HG03457 (cell line): Measurements from ENCODE around the gene ZNF223.
A peak's percentile ranks its signal among the peaks of the same experiment; 100 is the strongest.

Experiments used
- ATAC-seq: cut with Tn5 transposase; IDR thresholded peaks from one replicate; pipeline ENCODE4 v1.9.1; 2021; ENCODE audit warnings: moderate number of reproducible peaks; ENCODE audit not compliant: unreplicated experiment

ZNF223 gene

GRCh38 chr19:44051650-44052402, at the start of gene ZNF223:
ZNF223 (plus strand) TSS chr19:44052036; CDS start chr19:44055177, 3,141 bp downstream.
- ATAC-seq, result peak; percentile 54

- ATAC-seq, result no peak
These were observed 49.6 kb upstream of the ZNF223 start for GRCh38 chr19:44002212-44002565.

DNA sequence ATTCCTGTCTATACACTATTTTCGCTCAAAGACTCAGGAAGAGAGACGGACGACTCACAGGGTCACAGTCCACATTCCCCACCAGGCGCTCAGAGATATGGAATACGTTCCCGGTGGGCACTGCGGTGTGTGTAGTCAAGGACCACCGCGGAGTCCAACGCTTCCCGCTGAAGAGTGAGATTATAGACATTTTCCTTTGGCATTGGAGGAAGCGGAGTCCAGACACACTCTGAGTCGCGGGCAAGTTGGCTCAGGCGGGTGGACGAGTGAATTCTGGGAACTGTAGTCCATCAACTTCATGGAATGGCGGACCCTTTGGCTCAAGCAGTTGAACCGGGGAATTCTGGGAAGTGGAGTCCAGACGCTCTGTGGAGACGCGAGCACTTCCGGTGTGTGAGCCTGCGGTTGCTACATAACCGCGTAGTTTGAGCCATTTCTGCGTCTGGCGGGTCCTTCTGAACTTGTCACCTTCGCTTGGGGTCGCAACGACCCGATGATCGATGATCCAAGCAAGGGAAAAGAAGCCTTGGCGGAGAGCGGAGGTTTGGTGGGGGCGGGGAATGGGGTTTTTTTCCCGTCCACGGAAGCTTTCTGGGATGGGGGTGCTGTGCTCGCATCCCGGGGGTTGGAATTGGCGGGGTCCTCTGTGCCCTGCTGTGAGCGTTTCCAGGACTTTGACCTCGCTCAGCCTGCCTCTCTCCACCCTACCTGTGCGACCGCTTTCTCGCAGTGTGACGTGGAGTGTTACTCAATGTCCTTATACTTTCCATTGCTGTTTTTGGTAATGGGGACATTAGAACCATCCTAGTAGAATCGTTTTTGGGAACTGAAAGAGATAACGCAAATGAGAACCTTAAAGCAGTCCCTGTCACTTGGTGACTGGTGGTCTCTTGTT, 49.0 kb upstream of the ZNF223 start, which contains the start of gene ZNF230:
Gene ZNF230 (plus strand): TSS at position 392 of the 895 bp plus-strand sequence. CDS start 4,122 bp downstream, outside the sequence.
- peak; percentile 89 for ATAC-seq

- no peak for ATAC-seq
These were observed 48.3 kb upstream of the ZNF223 start for GRCh38 chr19:44003461-44004009.

DNA sequence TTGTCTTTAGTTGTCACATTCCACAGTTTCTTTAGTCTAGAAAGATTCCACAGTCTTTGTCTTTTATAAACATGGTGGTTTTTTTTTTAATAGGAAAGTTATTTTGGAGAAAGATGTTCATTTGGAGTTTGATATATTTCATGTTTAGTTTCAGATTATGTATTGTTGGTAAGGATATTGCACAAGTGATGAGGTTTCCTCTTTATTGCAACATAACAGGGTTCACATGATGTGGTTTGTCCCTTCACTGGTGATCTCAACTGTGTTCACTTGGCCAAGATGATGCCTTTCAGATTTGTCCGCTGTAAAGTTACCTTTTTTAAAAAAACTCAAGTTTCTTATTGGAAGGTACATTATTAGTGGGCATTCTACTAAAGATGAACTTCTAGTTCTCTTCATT, 45.9 kb upstream of the ZNF223 start:
- ATAC-seq, result no peak

DNA sequence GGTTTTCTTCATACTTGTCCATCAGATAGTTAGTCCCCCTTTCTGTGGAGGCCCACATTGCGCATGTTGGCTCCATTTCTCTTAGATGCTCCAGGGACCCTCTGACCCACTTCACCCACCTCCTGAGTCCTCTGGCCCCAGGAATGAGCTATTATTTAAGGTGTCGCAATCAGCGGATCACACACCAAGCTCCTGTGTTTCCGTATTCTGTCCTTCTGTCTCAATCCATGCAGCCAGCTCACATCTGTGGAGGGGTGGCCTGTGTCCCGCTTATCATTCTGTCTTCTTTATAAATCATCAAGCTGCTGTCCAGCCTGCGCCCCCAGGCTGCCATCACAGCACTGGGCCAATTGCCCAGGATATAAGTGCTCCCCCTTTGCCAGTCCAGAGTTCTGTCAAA, 44.4 kb upstream of the ZNF223 start:
- ATAC-seq, result no peak

DNA sequence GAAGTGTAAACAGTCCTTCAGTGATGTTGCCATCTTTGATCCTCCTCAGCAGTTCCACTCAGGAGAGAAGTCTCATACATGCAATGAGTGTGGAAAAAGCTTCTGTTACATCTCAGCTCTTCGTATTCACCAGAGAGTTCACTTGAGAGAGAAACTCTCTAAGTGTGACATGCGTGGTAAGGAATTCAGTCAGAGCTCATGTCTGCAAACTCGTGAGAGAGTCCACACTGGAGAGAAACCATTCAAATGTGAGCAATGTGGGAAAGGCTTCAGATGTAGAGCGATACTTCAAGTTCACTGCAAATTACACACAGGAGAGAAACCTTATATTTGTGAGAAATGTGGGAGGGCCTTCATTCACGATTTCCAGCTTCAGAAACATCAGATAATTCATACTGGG, 41.4 kb upstream of the ZNF223 start:
- ATAC-seq, result no peak

- ATAC-seq, result no peak
These were observed 32.3 kb upstream of the ZNF223 start for GRCh38 chr19:44019498-44019897.

- ATAC-seq, result no peak
These were observed 30.6 kb upstream of the ZNF223 start for GRCh38 chr19:44021221-44021620.

DNA sequence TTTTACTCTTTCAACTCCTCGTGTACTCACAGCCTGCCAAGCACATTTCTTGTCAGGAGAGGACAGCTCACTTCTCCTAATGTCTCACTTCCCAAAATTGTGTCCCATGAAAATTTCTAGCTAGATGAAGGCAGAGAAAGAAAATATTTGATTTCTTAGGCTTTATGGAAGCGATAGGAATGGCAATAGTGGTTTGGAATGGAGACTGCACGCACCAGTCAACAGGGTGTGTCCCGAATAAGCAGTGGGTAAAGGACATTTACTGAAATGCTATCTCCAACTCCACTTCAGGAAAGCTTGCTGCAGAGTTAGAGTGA, 27.0 kb upstream of the ZNF223 start:
- no peak for ATAC-seq

DNA sequence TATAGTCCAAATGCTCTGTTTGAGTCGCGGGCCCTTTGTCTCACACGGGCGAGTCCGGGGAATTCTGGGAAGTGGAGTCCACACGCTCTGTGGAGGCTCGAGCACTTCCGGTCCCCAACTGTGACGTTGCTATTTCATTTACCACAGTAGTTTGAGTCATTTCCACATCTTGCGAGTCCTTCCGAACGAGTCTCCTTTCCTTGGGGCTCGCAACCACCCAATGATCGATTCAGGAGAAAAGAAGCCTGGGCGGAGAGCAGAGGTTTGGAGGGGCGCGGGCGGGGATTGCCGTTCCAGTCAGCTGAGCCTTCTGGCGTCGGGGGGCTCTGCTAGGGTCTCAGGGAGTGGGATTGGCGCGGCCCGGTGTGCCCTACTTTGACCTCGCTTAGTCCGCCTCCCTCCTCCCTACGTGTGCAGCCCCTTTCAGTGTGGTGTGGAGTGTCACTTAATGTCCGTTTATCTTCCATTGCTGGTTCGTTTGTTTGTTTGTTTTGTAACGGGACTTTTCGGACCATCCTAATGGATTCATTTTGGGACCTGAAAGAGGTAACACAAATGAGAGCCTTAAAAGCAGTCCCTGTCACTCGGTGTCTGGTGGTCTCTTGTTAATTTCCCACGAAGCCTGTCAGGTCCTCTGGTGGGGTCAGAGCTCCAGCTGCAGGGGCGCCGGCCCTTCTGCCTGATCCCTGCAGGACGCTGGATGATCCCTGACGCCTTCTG, 26.5 kb upstream of the ZNF223 start, which contains the start of gene ZNF222:
Gene ZNF222 (plus strand): TSS at position 163 of the 720 bp plus-strand sequence. CDS start 58 bp downstream, at position 221.
- ATAC-seq, result peak; percentile 89

DNA sequence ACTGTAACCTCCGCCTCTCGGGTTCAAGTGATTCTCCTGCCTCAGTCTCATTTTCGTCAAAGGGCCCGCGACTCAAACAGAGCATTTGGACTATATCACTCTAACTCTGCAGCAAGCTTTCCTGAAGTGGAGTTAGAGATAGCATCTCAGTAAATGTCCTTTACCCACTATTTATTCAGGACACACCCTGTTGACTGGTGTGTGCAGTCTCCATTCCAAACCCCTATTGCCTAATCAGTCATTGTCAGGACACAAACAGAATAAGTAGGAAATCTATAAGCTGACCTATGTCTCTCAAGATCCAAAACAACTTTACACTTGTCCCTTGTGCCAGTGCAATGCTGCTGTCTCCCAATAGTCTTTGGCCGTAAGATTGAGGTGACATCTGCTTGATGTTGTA, 25.2 kb upstream of the ZNF223 start:
- no peak for ATAC-seq

- ATAC-seq, result no peak
These were observed 19.7 kb upstream of the ZNF223 start for GRCh38 chr19:44032001-44032610.

- ATAC-seq, result no peak
These were observed 9.7 kb upstream of the ZNF223 start for GRCh38 chr19:44042147-44042546.

DNA sequence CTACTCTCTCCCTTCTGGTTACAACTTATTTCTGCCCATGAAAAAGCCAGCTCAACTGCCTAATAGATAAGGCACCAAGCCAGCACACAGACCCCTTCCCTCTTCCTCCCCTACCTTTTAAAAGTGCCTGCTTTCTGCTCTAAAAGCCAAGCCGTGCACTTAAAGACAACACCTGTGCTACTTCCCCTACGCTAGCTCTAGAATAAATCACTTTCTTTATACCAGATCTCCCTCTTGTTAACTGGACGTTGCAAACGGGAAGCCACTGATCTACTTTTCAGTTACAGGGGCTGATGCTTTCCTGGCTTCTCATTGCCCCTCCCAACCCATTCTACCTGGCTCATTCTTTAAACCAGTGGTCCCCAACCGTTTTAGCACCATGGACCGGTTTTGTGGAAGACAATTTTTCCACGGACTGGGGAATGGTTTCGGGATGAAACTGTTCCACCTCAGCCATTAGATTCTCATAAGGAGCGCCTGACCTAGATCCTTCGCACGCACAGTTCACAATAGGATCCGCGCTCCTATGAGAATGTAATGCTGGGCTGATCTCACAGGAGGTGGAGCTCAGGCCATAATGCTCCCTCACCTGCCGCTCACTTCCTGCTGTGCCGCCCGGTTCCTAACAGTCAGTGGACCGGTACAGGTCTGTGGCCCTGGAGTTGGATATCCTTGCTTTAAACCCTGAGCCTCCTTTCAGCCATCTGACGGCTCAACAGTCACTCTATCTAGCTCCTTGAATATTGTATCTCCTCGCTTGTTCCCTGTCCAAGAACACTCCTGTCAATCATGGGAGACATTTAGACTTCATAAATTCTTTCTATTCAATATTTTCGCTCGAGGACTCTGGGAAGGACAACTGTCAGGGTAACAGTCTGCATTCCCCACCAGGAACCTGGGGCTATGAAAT, 841 bp upstream of the ZNF223 start:
- ATAC-seq, result peak; percentile 19

GRCh38 chr19:44055870-44056269, 4.0 kb downstream of the ZNF223 start:
- no peak for ATAC-seq

DNA sequence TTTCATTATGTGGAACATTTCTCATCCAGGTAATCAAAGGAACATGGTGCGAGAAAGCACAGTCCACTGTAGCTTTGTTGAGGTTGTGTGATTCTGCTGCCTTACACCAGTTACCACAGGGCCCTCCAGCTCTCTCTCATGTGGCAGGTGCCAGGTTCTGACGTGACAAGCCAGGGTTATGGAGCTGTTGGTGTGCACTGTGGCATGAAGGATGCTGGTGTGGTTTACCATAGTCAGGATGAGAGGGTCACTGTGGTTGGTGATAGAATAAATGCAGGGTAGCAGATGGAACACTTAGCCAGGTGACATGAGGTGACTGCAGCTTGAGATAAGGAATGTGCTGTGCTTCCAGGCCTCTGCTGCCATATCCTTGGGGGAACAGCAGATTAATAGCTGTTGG, 7.4 kb downstream of the ZNF223 start:
- ATAC-seq, result no peak

DNA sequence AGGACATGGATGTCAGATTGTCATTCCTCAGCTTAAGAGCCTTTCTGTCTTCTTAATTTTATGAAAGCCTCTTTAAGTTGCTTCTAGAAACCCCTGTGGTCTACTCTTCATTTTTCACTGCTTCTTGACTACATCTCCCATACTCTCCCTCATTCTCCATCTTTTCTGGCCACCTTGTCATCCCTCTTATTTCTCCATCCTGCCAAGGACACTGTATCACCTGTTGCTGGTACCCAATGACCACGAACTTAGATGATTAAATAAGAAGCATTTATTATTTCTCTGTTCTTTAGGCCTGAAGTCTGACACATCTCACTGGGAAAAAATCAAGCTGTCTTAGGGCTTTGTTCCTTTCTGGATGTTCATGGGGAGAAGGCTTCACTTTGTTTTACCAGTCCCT, 9.2 kb downstream of the ZNF223 start:
- ATAC-seq, result no peak

DNA sequence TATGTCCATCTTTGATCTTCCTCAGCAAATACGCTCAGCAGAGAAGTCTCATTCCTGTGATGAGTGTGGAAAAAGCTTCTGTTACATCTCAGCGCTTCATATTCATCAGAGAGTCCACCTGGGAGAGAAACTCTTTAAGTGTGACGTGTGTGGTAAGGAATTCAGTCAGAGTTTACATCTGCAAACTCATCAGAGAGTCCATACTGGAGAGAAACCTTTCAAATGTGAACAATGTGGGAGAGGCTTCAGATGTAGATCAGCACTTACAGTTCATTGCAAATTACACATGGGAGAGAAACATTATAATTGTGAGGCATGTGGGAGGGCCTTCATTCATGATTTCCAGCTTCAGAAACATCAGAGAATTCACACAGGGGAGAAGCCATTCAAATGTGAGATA, 14.5 kb downstream of the ZNF223 start:
- ATAC-seq, result no peak

DNA sequence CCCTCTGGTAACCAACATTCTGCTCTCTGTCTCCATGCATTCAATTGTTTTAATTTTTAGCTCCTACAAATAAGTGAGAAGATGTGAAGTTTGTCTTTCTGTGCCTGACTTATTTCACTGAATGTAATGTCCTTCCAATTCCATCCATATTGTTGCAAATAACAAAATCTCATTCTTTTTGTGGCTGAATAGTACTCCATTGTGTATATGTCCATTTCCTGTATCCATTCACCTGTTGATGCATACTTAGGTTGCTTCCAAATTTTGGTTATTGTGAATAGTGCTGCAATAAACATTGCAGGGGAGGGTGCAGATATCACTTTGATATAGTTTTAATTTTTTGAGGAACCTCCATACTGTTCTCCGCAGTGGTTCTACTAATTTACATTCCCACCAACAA, 17.6 kb downstream of the ZNF223 start:
- no peak for ATAC-seq
